Subcutaneous abdominal adipose tissue (tissue), 5 donors: ENCODE results near the gene RDH5.

Experiments used
- H3K27ac ChIP-seq: one replicate; pipeline ENCODE4 v1.7.0; 2013; ENCODE audit warnings: low read depth, mild to moderate bottlenecking, inconsistent platforms, low read length, moderate library complexity
- H3K27me3 ChIP-seq, 5 donors: one replicate each; pipeline ENCODE4 v1.7.0; 2013; ENCODE audit warnings: low read length in 5 of 5, inconsistent platforms in 1 of 5; ENCODE audit not compliant: control insufficient read depth in 5 of 5, insufficient read depth in 4 of 5
- H3K36me3 ChIP-seq, 5 donors: one replicate each; pipeline ENCODE4 v1.7.0; 2013; ENCODE audit warnings: low read length in 5 of 5; ENCODE audit not compliant: control insufficient read depth in 5 of 5, insufficient read depth in 5 of 5
- H3K4me1 ChIP-seq, 5 donors: one replicate each; pipeline ENCODE4 v1.7.0; 2013; ENCODE audit warnings: low read length in 5 of 5, mild to moderate bottlenecking in 3 of 5, moderate library complexity in 1 of 5; ENCODE audit not compliant: control insufficient read depth in 5 of 5, insufficient read depth in 5 of 5
- H3K4me3 ChIP-seq, 5 donors: one replicate each; pipeline ENCODE4 v1.7.0; 2013; ENCODE audit warnings: low read length in 5 of 5, low read depth in 1 of 5
- H3K9ac ChIP-seq, 5 donors: one replicate each; pipeline ENCODE4 v1.7.0; 2013; ENCODE audit warnings: low read length in 5 of 5, mild to moderate bottlenecking in 4 of 5, moderate library complexity in 3 of 5
- H3K9me3 ChIP-seq, 5 donors: one replicate each; pipeline ENCODE4 v1.7.0; 2013; ENCODE audit warnings: low read length in 5 of 5; ENCODE audit not compliant: control insufficient read depth in 5 of 5
- donor health status: healthy.
- donor health status: healthy.
- donor health status: healthy.
- donor health status: healthy.
- donor health status: healthy.

RDH5 gene

GRCh38 chr12:55711786-55712553 lies 8.2 kb upstream of the RDH5 start:
- Histone ChIP-seq H3K27me3 (no peaks in the 10 kb centered on the region), H3K36me3 (no peaks in the 10 kb centered on the region), H3K9ac (peak overlapping the region; percentile 59 to 94 (median 74)), H3K9me3 (no peaks in the 10 kb centered on the region), H3K27ac (peak overlapping the region; percentile 96), H3K4me3 (peak overlapping the region; percentile 58 to 84 (median 67)), H3K4me1 (peaks cover 7 to 82% (median 63%) of the 10 kb centered on the region in 5 donors)

GRCh38 chr12:55712700-55713415 lies 7.3 kb upstream of the RDH5 start:
- Histone ChIP-seq H3K4me3 (peak overlapping the region in 4 of 5 donors; percentile 13 to 84 (median 61)), H3K9me3 (no peaks in the 10 kb centered on the region), H3K36me3 (no peaks in the 10 kb centered on the region), H3K4me1 (peaks cover 16 to 84% (median 65%) of the 10 kb centered on the region in 5 donors), H3K27ac (peak overlapping the region; percentile 96), H3K9ac (peak overlapping the region; percentile 2 to 82 (median 48)), H3K27me3 (no peaks in the 10 kb centered on the region)

GRCh38 chr12:55713721-55714120 lies 6.5 kb upstream of the RDH5 start:
- Histone ChIP-seq H3K9me3 (no peaks in the 10 kb centered on the region), H3K4me1 (peaks cover 21 to 85% (median 66%) of the 10 kb centered on the region in 5 donors), H3K4me3 (no peak overlapping the region), H3K9ac (peak overlapping the region in 1 of 5 donors; percentile 58), H3K27me3 (no peaks in the 10 kb centered on the region), H3K27ac (peak overlapping the region; percentile 96), H3K36me3 (peaks cover 0 to 1% (median 0%) of the 10 kb centered on the region in 5 donors)

- H3K9me3 ChIP-seq = no peaks in the 10 kb centered on the region
- peaks cover 0 to 10% (median 0%) of the 10 kb centered on the region in 5 donors for H3K36me3 ChIP-seq
- H3K9ac ChIP-seq = peak overlapping the region; percentile 20 to 91 (median 81)
- H3K27ac ChIP-seq = peak overlapping the region; percentile 96
- H3K27me3 ChIP-seq = no peaks in the 10 kb centered on the region
- peak overlapping the region; percentile 51 to 81 (median 72) for H3K4me3 ChIP-seq
- peaks cover 32 to 85% (median 68%) of the 10 kb centered on the region in 5 donors for H3K4me1 ChIP-seq
These were observed 4.9 kb upstream of the RDH5 start for GRCh38 chr12:55715169-55715764.

- no peaks in the 10 kb centered on the region for H3K27me3 ChIP-seq
- H3K4me1 ChIP-seq = peaks cover 35 to 85% (median 72%) of the 10 kb centered on the region in 5 donors
- no peaks in the 10 kb centered on the region for H3K9me3 ChIP-seq
- H3K36me3 ChIP-seq = peaks cover 0 to 10% (median 0%) of the 10 kb centered on the region in 5 donors
- H3K9ac ChIP-seq = peak within 1 kb of the TSS; percentile 79 to 91 (median 82)
- H3K27ac ChIP-seq = peak within 1 kb of the TSS; percentile 96
- peak within 1 kb of the TSS; percentile 70 to 84 (median 74) for H3K4me3 ChIP-seq
These were observed 4.2 kb upstream of the RDH5 start, which contains the start of gene BLOC1S1 for GRCh38 chr12:55715833-55716581. TSS of gene BLOC1S1 (plus strand) at chr12:55716046. CDS start at chr12:55716052, 6 bp downstream.

- Histone ChIP-seq H3K36me3 (peaks cover 0 to 10% (median 0%) of the 10 kb centered on the region in 5 donors), H3K27me3 (no peaks in the 10 kb centered on the region), H3K9me3 (no peaks in the 10 kb centered on the region), H3K4me1 (peaks cover 35 to 89% (median 78%) of the 10 kb centered on the region in 5 donors), H3K9ac (peak overlapping the region; percentile 79 to 91 (median 82)), H3K4me3 (peak overlapping the region; percentile 70 to 84 (median 74)), H3K27ac (peak overlapping the region; percentile 96)
These were observed 3.6 kb upstream of the RDH5 start for GRCh38 chr12:55716582-55716957.

GRCh38 chr12:55717011-55718007 lies 2.9 kb upstream of the RDH5 start:
- H3K4me3 ChIP-seq = peak overlapping the region; percentile 12 to 84 (median 74)
- peaks cover 35 to 89% (median 82%) of the 10 kb centered on the region in 5 donors for H3K4me1 ChIP-seq
- H3K9me3 ChIP-seq = no peaks in the 10 kb centered on the region
- H3K27me3 ChIP-seq = no peaks in the 10 kb centered on the region
- H3K36me3 ChIP-seq = peaks cover 0 to 10% (median 0%) of the 10 kb centered on the region in 5 donors
- peak overlapping the region; percentile 96 for H3K27ac ChIP-seq
- H3K9ac ChIP-seq = peak overlapping the region; percentile 73 to 91 (median 81)

- peak overlapping the region; percentile 96 for H3K27ac ChIP-seq
- peaks cover 0 to 15% (median 2%) of the 10 kb centered on the region in 5 donors for H3K36me3 ChIP-seq
- peak overlapping the region in 4 of 5 donors; percentile 14 to 73 (median 50) for H3K9ac ChIP-seq
- H3K9me3 ChIP-seq = no peaks in the 10 kb centered on the region
- peak overlapping the region in 1 of 5 donors; percentile 17 for H3K4me3 ChIP-seq
- H3K4me1 ChIP-seq = peaks cover 35 to 89% (median 82%) of the 10 kb centered on the region in 5 donors
- no peaks in the 10 kb centered on the region for H3K27me3 ChIP-seq
These were observed 2.2 kb upstream of the RDH5 start for GRCh38 chr12:55718015-55718414.
